ENCODE data around the gene PTER. TPM values are rescaled to one million over a fixed set of nuclear protein-coding genes. Genes with fewer than 3 reads are reported as not detected.

The PTER gene
- total RNA-seq, 1 donor from 2014 or later: 7.8 TPM

DNA sequence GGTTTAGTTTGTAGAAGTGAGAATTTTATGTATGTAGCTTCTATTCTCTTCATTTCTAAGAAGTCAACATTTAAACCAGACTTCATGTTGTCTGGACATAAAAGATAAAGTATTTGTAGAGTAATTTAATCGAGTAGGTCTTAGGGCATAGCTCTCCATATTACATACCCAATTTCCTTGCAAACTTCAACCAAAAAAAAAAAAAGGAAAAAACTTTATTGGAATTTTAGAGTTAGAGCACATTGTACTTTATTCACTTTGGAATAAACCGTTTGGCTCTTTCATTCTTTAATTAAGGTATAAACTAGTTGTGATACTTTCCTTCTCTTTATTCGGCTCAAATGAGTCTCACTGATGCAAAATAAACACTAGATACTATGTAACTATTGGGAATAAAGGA is 36.0 kb downstream of the PTER start:
- Mint-ChIP-seq H3K27ac (ENCODE audit: unreplicated experiment) (no peak overlapping the region), H3K9me3 (no peaks in the 10 kb centered on the region), H3K4me3 (no peak overlapping the region), H3K36me3 (ENCODE audit: low read depth) (no peaks in the 10 kb centered on the region), H3K27me3 (ENCODE audit: low read depth) (no peaks in the 10 kb centered on the region), H3K4me1 (no peaks in the 10 kb centered on the region)
- DNase-seq (ENCODE audit: low read depth, low spot score): no peak
- TF ChIP-seq, protein P1, sequence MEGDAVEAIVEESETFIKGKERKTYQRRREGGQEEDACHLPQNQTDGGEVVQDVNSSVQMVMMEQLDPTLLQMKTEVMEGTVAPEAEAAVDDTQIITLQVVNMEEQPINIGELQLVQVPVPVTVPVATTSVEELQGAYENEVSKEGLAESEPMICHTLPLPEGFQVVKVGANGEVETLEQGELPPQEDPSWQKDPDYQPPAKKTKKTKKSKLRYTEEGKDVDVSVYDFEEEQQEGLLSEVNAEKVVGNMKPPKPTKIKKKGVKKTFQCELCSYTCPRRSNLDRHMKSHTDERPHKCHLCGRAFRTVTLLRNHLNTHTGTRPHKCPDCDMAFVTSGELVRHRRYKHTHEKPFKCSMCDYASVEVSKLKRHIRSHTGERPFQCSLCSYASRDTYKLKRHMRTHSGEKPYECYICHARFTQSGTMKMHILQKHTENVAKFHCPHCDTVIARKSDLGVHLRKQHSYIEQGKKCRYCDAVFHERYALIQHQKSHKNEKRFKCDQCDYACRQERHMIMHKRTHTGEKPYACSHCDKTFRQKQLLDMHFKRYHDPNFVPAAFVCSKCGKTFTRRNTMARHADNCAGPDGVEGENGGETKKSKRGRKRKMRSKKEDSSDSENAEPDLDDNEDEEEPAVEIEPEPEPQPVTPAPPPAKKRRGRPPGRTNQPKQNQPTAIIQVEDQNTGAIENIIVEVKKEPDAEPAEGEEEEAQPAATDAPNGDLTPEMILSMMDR (conservative IDR thresholded peaks at IDR 0.05): no peak

DNA sequence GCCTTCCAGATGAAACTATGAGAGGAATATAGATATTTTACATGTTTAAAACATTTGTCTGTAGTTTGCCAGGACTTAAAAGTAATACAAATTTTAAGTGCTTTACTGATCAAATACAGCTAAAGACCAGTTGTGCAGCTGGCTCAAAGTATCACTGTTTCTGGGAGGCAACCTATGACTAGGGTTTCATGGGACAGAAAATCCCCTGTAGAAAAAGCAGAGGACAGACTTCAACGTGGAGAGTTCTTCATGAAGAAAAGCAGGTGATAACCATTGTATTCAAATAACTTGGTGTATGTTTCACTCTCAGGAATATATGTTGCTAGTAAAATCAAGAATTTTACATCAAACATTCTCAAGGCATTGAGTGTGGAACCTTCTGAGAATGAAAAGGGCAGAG is 40.9 kb downstream of the PTER start:
- TF ChIP-seq, protein P1 (conservative IDR thresholded peaks at IDR 0.05): no peak
- Mint-ChIP-seq H3K27ac (ENCODE audit: unreplicated experiment) (no peak overlapping the region), H3K4me1 (no peaks in the 10 kb centered on the region), H3K4me3 (no peak overlapping the region), H3K27me3 (ENCODE audit: low read depth) (no peaks in the 10 kb centered on the region), H3K36me3 (ENCODE audit: low read depth) (no peaks in the 10 kb centered on the region), H3K9me3 (no peaks in the 10 kb centered on the region)
- DNase-seq (ENCODE audit: low read depth, low spot score): no peak

DNA sequence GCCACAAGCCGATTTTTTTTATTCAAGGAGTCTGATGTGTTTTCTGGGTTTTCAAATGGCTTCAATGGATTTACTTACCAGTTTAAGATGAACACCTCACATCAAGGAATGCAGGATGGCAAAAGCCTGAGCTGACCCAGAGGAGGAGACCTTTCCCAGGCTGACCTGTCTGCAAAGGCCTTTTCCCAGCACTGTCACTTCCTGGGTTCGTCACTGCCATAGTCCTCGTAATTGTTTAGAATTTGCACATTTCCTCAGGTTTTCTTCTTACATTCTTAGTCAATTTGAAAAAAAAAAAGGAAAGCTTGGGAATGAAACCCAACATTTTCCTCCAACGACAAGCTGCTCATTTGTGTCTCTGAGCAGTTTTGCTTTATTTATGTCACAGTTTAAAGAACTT is 42.0 kb downstream of the PTER start:
- no peaks in the 10 kb centered on the region for H3K36me3 Mint-ChIP-seq (ENCODE audit: low read depth)
- TF ChIP-seq, protein P1 (conservative IDR thresholded peaks at IDR 0.05): no peak
- DNase-seq (ENCODE audit: low read depth, low spot score): no peak
- no peaks in the 10 kb centered on the region for H3K9me3 Mint-ChIP-seq
- no peak overlapping the region for H3K4me3 Mint-ChIP-seq
- no peaks in the 10 kb centered on the region for H3K27me3 Mint-ChIP-seq (ENCODE audit: low read depth)
- H3K27ac Mint-ChIP-seq (ENCODE audit: unreplicated experiment): no peak overlapping the region
- H3K4me1 Mint-ChIP-seq: no peaks in the 10 kb centered on the region

DNA sequence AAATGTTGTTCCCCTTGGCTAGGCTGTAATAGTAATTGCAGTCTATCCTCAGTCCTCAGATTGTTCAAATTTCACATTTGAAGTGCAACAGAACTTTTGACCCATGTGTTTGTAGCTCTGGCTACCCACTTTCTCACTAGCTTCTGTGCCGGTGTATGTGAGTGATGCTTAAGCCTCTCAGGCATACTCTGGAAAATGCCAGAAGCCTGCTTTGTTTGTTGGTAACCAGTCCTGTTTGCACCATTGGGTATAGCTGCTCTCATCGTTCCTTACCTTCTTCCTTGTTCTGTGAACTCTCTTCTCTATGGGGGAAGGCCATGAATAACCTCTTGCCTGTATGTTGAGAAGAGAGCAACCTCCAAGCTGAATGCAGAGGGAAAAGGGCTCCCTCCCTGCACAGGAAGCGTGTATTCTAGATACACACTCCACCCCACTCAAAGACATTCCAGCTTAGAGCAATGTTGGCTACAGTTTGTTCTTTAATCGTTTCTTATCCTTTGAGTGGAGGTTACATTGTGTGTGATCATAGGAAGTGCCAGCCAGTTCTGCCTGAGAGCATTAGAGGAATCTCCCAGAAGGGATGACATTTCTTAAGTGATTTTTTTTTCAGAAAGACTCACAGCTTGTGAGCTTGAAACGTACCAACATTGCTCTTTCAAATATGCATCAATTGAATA is 44.4 kb downstream of the PTER start:
- Mint-ChIP-seq H3K27me3 (ENCODE audit: low read depth) (no peaks in the 10 kb centered on the region), H3K36me3 (ENCODE audit: low read depth) (no peaks in the 10 kb centered on the region), H3K4me1 (no peaks in the 10 kb centered on the region), H3K4me3 (no peak overlapping the region), H3K27ac (ENCODE audit: unreplicated experiment) (no peak overlapping the region), H3K9me3 (no peaks in the 10 kb centered on the region)
- no peak for DNase-seq (ENCODE audit: low read depth, low spot score)
- TF ChIP-seq, protein P1 (conservative IDR thresholded peaks at IDR 0.05): no peak

DNA sequence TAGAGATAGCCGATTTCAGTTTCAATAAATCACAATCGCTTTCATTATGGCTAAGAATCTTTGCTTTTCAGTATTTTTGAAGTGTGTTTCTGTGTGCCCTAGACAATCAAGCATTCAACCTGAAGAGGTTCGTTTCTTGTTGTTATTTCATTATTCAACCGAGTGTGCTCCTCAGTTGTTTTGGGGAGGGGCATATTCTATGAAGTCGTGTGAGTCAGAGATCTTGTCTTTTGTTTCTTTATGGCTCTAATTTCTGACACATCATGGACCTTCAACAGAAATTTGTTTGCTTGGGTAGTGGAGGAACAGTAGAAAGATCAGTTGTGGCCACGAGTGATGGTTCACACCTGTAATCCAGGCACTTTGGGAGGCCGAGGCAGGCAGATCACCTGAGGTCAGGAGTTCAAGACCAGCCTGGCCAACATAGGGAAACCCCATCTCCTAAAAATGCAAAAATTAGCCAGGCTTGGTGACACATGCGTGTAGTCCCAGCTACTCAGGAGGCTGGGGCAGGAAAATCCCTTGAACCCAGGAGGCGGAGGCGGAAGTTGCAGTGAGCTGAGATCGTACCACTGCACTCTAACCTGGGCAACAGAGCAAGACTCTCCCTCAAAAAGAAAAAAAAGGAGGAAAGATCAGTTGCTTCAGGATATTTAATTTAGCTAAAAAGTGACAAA is 46.6 kb downstream of the PTER start:
- Mint-ChIP-seq H3K36me3 (ENCODE audit: low read depth) (no peaks in the 10 kb centered on the region), H3K4me1 (no peaks in the 10 kb centered on the region), H3K9me3 (no peaks in the 10 kb centered on the region), H3K27ac (ENCODE audit: unreplicated experiment) (no peak overlapping the region), H3K4me3 (no peak overlapping the region), H3K27me3 (ENCODE audit: low read depth) (no peaks in the 10 kb centered on the region)
- TF ChIP-seq, protein P1 (conservative IDR thresholded peaks at IDR 0.05): no peak
- no peak for DNase-seq (ENCODE audit: low read depth, low spot score)
